Stimulated activated CD4-positive, alpha-beta T cell treated with anti-CD3 and anti-CD28 coated beads, Interleukin-4, amount 100 ng/mL, for 4 hours (primary cell): ENCODE measurements around the gene VWF.
"Not testable (repeated sequence)": the region's sequence is repeated elsewhere in the genome, so short reads cannot be mapped to it uniquely, and the experiment has no call there.

Experiments used
- DNase-seq, 2 experiments: peaks; one replicate each; pipeline ENCODE4 v3.0.0-alpha.2; 2020

VWF gene

GRCh38 chr12:6029401-6029800 is 95.1 kb downstream of the VWF start:
- DNase-seq, result no peak

DNA sequence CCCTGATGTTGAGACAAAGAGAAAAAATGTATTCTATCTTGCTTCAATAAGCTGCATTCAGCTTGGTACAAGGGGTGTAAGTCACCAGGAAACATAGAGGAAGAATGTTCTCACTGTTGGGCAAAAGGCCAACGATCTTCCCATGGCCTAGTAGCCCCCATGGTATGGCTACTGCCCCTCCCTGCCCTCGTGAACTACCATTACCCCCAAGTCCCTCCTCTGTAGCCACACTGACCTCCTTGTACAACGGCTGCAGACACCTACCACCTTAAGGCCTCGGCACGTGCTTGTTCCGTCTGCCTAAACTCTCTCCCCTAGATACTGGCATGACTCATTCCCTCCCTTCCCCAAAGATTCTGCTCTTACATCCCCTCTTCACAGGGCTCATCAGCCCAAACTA is 97.5 kb downstream of the VWF start:
- DNase-seq, result no peak

DNA sequence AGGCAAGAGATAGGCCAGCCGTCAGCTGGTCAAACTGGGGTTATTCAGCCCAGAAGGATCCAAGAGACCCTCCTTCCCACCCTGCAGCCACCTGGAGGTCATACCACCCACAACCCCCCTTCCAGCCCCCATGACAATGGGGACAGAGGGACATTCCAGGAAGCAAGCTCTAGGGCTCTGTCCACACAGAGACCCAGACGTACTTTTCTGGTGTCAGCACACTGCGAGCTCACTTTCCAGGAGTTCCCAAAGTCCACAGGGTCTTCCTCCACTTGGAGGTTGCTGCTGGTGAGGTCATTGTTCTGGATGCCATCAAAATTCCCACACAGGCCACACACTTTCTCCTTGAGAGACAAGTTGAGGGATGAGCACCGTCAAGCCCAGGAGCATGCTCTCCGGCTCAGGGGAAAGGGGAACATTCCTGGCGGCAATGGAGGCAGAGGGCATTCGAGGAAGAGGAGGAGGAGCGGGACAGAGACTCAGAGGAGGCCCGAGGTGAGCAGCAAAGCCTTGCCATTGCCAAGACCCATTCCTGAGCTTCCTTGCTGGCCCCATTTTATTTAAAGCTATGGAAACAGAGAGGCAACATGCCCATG is 98.7 kb downstream of the VWF start:
- DNase-seq, result not testable (repeated sequence)

- not testable (repeated sequence) for DNase-seq
These were observed 100.4 kb downstream of the VWF start for GRCh38 chr12:6024066-6024465.

DNA sequence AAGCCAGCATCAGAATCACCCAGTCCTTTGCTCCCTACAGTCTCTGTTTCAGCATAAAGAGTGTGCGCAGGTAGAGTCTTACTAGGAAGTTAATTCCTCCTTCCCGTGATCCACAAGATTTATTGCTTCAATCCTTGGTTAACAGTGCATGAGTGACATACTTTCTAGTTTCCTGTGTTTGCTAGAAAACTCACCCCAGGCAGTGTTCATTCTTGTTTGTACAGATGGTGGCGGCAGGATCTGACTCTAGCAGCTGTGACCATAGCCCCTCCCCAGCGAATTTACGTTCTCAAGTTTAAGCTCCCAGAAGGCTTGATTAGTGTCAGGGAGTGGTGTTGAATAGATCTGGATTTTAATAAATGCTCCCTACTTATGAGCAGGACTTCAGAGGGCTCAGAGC is 103.5 kb downstream of the VWF start:
- no peak for DNase-seq

GRCh38 chr12:6020511-6020910 is 104.0 kb downstream of the VWF start:
- not testable (repeated sequence) for DNase-seq

DNA sequence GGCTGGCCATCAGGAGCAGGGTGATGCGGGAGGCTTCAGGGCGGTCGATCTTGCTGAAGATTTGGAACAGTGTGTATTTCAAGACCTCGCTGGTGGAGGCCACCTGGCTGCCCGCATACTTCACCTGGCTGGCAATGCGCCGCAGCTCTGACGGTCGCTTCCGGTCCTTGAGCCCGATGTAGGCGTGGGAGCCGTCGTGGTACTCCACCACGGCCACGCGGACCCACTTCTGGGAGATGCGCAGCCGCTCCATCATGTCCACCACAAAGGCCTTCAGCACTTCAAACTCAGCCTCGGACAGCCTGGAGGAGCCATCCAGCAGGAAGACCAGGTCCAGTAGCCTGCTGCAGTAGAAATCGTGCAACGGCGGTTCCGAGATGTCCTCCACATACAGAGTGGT is 105.2 kb downstream of the VWF start:
- not testable (repeated sequence) for DNase-seq

DNA sequence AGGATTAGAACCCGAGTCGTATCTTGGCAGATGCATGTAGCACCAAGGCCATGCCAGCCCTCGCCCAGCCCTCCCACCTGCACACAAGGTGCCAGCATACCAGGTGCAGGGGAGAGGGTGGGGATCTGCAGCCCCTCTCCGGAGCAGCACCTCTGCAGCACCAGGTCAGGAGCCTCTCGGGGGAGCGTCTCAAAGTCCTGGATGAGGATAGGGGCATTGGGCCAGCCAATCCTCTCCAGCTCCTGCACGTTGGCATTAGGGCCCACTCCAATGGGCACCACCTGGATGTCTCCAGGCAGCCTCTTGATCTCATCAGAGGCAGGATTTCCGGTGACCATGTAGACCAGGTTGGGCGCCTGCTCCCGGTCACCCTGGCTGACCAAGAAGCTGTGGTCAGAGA is 106.2 kb downstream of the VWF start:
- DNase-seq, result no peak

DNA sequence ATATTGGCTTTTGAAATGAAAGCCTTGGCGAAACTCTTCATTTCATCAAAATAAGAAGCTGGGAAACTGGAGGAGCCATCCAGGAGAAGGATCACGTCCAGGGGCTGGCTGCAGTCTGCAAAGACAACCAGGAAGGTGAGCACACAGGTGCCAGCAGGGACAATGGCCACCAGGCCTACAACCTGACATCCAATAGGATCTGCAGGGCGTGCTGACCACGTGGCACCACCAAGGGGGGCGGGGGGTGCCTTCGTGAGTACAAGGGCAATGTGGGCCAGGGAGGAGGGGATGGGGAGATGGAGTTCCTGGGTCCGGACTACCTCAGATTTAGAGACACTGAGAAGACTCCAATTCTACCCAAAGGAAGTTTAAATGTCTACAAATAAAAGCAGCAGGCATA is 107.7 kb downstream of the VWF start:
- no peak for DNase-seq

DNA sequence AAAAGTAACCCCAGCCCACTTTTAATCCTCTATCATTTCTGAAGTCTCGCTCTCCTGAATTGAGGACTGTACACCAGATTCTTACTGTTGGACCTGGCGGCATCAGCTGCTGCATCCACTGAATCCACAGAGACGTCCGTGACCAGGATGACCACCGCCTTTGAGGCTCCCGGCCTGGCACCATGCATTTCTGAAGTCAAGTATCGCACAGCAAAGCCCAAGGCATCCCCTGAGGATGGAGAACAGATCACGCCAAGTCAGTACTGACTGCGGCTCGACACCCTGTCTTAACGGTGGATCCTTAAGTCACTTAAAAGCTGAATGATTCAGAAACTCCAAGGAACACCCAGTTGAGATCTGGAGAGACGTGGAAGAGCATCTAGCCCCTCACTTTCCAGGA is 108.5 kb downstream of the VWF start:
- DNase-seq, result not testable (repeated sequence)

GRCh38 chr12:6015271-6015670 is 109.2 kb downstream of the VWF start:
- DNase-seq, result not testable (repeated sequence)

DNA sequence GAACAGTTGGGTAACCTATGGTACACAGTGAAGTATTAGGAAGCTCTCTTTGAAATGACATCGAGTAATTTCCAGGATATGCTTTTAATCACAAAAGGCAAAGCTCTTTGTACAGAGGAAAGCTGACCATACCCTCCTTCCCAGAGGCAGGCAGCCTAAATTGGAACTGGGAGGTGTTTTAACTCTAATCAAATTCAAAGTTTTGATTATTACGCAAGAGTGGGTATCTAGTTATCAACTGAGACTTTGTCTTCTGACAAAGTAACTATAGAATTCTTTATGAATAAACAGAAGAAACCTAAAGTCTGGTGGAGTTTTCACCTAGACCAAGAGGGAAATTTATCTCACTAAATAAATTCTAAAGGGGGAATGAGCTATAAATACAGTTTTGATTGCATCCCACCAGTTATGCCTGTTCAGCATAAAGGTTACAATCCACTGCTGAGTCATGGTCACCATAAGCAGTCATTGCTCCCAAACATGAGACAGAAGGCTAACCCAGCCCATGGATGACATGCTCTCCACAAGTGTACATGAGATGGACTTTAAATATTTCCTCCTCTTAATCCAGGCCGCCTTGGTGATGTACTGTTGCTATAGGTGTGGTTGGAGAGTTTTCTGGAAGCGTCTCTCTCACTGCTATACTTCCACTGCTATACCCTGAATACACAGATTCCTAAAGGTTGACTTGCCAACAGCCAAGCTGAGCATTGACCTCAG is 113.7 kb downstream of the VWF start:
- DNase-seq, result not testable (repeated sequence)

DNA sequence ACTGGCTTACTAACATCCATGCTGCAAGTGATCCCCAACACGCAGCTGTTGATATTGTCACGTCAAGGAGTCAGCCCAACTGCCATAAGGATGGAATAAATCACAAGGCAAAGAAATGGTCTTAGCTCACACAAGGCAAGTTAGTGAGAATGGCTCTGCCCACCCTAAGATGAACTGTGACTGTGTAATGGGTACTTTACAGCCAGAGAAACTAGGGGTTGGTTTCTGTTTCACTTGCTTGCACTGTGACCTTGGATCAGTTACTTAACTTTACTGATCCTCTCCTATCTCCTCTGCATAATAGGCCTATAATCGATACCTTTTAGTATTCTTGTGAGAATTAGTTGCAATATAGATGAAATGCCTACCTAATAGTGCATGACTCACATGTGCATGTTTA is 127.2 kb downstream of the VWF start:
- no peak for DNase-seq

DNA sequence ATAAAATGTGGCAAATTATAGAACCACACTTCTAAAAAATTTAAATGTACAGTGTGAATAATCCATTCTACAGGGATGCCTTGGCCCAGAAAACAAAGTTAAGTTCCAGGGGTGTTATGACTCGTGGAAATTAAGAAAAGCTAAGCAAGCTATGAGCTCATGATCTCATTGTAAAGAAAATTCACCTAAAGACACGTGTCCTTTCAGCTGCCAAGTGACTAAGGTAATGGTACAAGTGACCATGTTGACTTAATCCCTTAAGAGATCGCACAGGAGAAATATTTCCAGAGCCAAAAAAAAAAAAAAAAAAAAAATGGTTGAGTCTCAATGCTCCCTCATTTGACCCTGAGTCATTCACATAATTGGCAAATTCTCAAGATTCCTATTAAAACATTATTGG is 128.0 kb downstream of the VWF start:
- DNase-seq, result no peak

GRCh38 chr12:5989621-5990020 is 134.8 kb downstream of the VWF start:
- DNase-seq, result no peak

- peak; percentile 43 to 74 for DNase-seq
These were observed 135.8 kb downstream of the VWF start for GRCh38 chr12:5988659-5989116.

GRCh38 chr12:5988088-5988487 is 136.4 kb downstream of the VWF start:
- DNase-seq, result no peak

- no peak for DNase-seq
These were observed 136.9 kb downstream of the VWF start for GRCh38 chr12:5987573-5987972.

DNA sequence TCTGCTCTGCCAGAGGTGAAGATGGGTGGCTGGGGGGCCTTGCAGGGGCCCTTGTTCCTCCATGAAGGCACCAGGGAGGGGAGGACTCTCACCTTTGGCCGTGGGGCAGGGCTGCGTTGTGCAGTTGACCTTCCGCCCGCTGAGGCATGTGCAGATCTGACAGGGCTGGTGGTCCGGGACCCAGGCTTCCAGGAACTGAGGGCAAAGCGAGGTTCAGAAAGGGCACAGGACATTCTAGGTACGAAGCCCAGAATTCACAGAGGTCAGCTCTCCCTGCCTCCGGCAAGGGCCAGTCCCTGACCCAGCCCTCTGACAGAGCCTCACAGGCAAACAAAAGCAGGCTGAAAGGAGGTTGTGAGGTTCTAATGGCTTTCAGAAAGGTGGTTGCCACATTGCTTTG is 139.0 kb downstream of the VWF start:
- DNase-seq, result no peak

DNA sequence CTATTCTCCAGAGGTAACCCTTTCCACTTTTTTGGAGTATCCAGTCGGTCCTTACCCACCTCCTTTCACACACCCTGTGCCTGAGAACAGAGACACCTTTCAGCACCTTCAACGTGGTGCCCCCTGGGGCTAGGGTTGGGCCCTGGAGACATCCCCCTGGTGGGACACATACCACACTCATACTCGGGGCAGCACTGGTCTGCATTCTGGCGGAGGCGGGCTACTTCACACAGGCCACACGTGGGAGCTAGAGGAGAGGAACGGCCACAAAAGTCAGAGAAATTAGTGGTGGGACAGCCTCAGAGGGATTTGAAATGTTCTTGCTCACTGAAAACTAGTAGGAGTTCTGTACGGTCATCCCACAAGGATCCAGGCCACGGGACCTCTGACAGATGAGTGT is 139.6 kb downstream of the VWF start:
- DNase-seq, result no peak

GRCh38 chr12:5982106-5982505 is 142.4 kb downstream of the VWF start:
- no peak for DNase-seq

DNA sequence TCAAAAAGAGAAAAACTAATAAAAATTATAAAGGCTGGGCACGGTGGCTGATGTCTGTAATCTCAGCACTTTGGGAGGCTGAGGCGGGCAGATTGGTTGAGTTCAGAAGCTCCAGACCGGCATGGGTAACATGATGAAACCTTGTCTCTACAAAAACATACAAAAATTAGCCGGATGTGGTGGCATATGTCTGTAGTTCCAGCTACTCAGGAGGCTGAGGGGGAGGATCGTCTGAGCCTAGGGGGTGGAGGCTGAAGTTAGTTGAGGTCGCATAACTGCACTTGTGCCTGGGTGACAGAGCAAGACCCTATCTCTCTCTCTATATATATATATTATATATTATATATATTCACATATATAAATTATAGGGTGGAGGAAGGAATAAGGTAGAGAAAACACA is 146.9 kb downstream of the VWF start:
- no peak for DNase-seq

DNA sequence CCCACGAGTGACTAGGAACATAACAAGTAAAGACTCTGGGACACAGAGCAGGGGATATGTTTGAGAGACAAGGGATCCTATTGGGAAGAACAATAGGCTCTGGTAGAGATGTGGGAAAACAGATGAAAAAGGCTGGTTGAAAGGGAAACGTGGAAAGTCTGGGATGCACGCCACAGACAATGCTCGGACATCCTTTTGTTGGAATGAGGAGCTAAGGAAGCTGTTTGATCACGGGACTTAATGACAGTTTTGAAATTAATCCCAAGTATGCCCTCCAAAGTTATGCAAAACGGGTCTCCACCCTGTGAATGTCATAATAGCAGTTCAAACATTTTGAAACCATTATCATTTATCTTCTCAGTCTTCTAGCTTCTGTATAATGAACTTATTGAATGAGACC is 147.8 kb downstream of the VWF start:
- DNase-seq, result no peak

GRCh38 chr12:5976196-5976595 is 148.3 kb downstream of the VWF start:
- no peak for DNase-seq
